PC-9 (cell line): ENCODE results near the gene FBXO2. TPM values are rescaled to one million over a fixed set of nuclear protein-coding genes. Genes with fewer than 3 reads are reported as not detected.

Experiments used
- BruUV-seq: library from RNA; stranded (reverse); fragments of 400-500 nt; replicated peaks from 2 replicates; lab custom pipeline; 2021; lab: Mats Ljungman, UMichigan
- CTCF ChIA-PET: fragments of 300-600 bp; sonication (Branson Sonifier 250); formaldehyde crosslinking; loops from one replicate; lab custom pipeline; 2022; ENCODE audit warnings: antibody characterized with exemption; lab: Charles Lee
- POLR2A ChIA-PET: fragments of 300-600 bp; sonication (Branson Sonifier 250); formaldehyde crosslinking; loops from one replicate; lab custom pipeline; 2022; ENCODE audit warnings: antibody characterized with exemption; ENCODE audit not compliant: unreplicated experiment; lab: Charles Lee
- DNase-seq, 2 experiments: peaks; one replicate each; pipeline versions ENCODE4 v3.0.0 to v3.0.0-alpha.2; 2015 to 2022; ENCODE audit warnings: mixed read lengths in 1 of 2
- H2AFZ ChIP-seq: fragments of 200-600 bp; sonication (generic); 2 replicates; pipeline ENCODE4 v1.8.1; 2017; ENCODE audit warnings: antibody characterized with exemption
- H3F3A ChIP-seq: fragments of 200-600 bp; sonication (generic); 2 replicates; pipeline ENCODE4 v1.8.1; 2017; ENCODE audit warnings: antibody characterized with exemption, mild to moderate bottlenecking, low read depth; ENCODE audit not compliant: insufficient read depth
- H3K27ac ChIP-seq: fragments of 200-600 bp; sonication (generic); 2 replicates; pipeline ENCODE4 v1.6.1; 2016; ENCODE audit warnings: mixed run types
- H3K27me3 ChIP-seq: fragments of 200-600 bp; sonication (generic); 2 replicates; pipeline ENCODE4 v1.6.1; 2016; ENCODE audit warnings: low read depth, mixed run types; ENCODE audit not compliant: insufficient read depth
- H3K36me3 ChIP-seq: fragments of 200-600 bp; sonication (generic); 2 replicates; pipeline ENCODE4 v1.6.1; 2016; ENCODE audit warnings: low read depth, mixed run types
- H3K4me1 ChIP-seq: fragments of 200-600 bp; sonication (generic); replicated peaks from 2 replicates; pipeline ENCODE4 v1.6.1; 2016; ENCODE audit warnings: mixed run types; ENCODE audit not compliant: insufficient read depth
- H3K4me2 ChIP-seq: fragments of 200-600 bp; sonication (generic); 2 replicates; pipeline ENCODE4 v1.6.1; 2017; ENCODE audit warnings: mixed run types
- H3K4me3 ChIP-seq: fragments of 200-600 bp; sonication (generic); 2 replicates; pipeline ENCODE4 v1.6.1; 2016; ENCODE audit warnings: mixed run types
- H3K79me2 ChIP-seq: fragments of 200-600 bp; sonication (generic); 2 replicates; pipeline ENCODE4 v1.6.1; 2017; ENCODE audit warnings: low read depth, mixed run types
- H3K9me2 ChIP-seq: fragments of 200-600 bp; sonication (generic); 2 replicates; pipeline ENCODE4 v1.8.1; 2017; ENCODE audit warnings: mild to moderate bottlenecking; ENCODE audit not compliant: insufficient read depth
- H3K9me3 ChIP-seq: fragments of 200-600 bp; sonication (generic); 2 replicates; pipeline ENCODE4 v1.8.1; 2016; ENCODE audit warnings: low read depth; ENCODE audit not compliant: insufficient read depth
- H4K20me1 ChIP-seq: fragments of 200-600 bp; sonication (generic); 2 replicates; pipeline ENCODE4 v1.8.1; 2017; ENCODE audit not compliant: insufficient read depth
- EZH2 ChIP-seq: fragments of 200-600 bp; sonication (generic); IDR thresholded peaks from 2 replicates; pipeline ENCODE4 v1.8.0; 2017; ENCODE audit warnings: antibody characterized with exemption, low read depth
- intact Hi-C: fragments of 100-400 bp; cut with micrococcal nuclease; formaldehyde crosslinking; loops from one replicate; pipeline ENCODE4 v1.10.0; 2022; ENCODE audit not compliant: unreplicated experiment
- total RNA-seq: library from RNA; stranded (reverse); gene quantifications from 2 replicates; pipeline ENCODE4 v1.2.3, GENCODE V29; 2021
- TF ChIP-seq, protein P1 (sequence below): fragments of 200-600 bp; sonication (generic); conservative IDR thresholded peaks from 2 replicates; pipeline ENCODE4 v1.6.1; 2017; ENCODE audit warnings: mixed run types, antibody characterized with exemption, mild to moderate bottlenecking, moderate library complexity

FBXO2 gene
- total RNA-seq, 1 experiment from 2014 or later: 40.3 TPM

GRCh38 chr1:11622398-11622797, 31.8 kb downstream of the FBXO2 start:
- CTCF ChIA-PET: no interaction called here
- no peaks in the 10 kb centered on the region for H3K79me2 ChIP-seq
- H2AFZ ChIP-seq: no peak overlapping the region
- intact Hi-C loops: no loop called here
- no peaks in the 10 kb centered on the region for H3K4me1 ChIP-seq
- no peaks in the 10 kb centered on the region for H3K9me2 ChIP-seq
- no peak overlapping the region for H3K4me2 ChIP-seq
- H3K27me3 ChIP-seq: peaks cover 91% of the 10 kb centered on the region
- no peaks in the 10 kb centered on the region for H4K20me1 ChIP-seq
- no peaks in the 10 kb centered on the region for H3K36me3 ChIP-seq
- H3K9me3 ChIP-seq: no peaks in the 10 kb centered on the region
- POLR2A ChIA-PET: interaction anchor here (0.6 kb wide), 1 partner anchor 15 kb away, joined by 3 read pairs; no protein-coding TSS in a partner anchor
- no peaks in the 10 kb centered on the region for H3F3A ChIP-seq
- H3K27ac ChIP-seq: no peak overlapping the region
- no peak for TF ChIP-seq EZH2
- TF ChIP-seq, protein P1, sequence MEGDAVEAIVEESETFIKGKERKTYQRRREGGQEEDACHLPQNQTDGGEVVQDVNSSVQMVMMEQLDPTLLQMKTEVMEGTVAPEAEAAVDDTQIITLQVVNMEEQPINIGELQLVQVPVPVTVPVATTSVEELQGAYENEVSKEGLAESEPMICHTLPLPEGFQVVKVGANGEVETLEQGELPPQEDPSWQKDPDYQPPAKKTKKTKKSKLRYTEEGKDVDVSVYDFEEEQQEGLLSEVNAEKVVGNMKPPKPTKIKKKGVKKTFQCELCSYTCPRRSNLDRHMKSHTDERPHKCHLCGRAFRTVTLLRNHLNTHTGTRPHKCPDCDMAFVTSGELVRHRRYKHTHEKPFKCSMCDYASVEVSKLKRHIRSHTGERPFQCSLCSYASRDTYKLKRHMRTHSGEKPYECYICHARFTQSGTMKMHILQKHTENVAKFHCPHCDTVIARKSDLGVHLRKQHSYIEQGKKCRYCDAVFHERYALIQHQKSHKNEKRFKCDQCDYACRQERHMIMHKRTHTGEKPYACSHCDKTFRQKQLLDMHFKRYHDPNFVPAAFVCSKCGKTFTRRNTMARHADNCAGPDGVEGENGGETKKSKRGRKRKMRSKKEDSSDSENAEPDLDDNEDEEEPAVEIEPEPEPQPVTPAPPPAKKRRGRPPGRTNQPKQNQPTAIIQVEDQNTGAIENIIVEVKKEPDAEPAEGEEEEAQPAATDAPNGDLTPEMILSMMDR: no peak
- no peak overlapping the region for H3K4me3 ChIP-seq
- no TSS peak for BruUV-seq
- DNase-seq: no peak

- POLR2A ChIA-PET: no interaction called here
- DNase-seq: no peak
- Histone ChIP-seq H3K4me1 (no peaks in the 10 kb centered on the region), H3K4me3 (no peak overlapping the region), H3K79me2 (no peaks in the 10 kb centered on the region), H3K27ac (no peak overlapping the region), H4K20me1 (no peaks in the 10 kb centered on the region), H3K9me2 (no peaks in the 10 kb centered on the region), H3K27me3 (peaks cover 91% of the 10 kb centered on the region), H3F3A (no peaks in the 10 kb centered on the region), H3K36me3 (no peaks in the 10 kb centered on the region), H3K4me2 (no peak overlapping the region), H3K9me3 (no peaks in the 10 kb centered on the region), H2AFZ (no peak overlapping the region)
- BruUV-seq: no TSS peak
- intact Hi-C loops: no loop called here
- CTCF ChIA-PET: no interaction called here
- TF ChIP-seq, protein P1: no peak
- TF ChIP-seq EZH2: no peak
These were observed 33.3 kb downstream of the FBXO2 start for GRCh38 chr1:11620924-11621323.

DNA sequence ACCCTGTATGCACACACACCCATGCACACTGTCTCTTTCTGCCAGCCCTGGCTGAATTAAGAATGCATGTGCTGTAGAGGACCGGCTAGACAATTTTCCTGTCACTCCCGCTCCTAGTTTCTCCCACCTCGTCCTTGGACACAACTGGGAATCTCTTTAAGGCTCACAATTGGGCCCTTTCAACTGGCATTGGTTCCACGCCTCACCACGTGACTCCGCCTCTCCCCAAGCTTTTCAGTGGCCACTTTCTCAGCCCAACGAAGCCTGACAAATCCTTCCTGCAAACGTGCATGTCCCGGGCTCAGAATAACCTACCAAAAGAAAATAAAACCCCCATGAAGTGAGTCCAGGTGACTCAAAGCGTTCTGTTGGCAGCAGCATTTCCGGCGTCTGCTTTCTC, 33.8 kb downstream of the FBXO2 start:
- DNase-seq: no peak
- ChIA-PET POLR2A (no interaction called here), CTCF (no interaction called here)
- Histone ChIP-seq H3K9me2 (no peaks in the 10 kb centered on the region), H3K4me3 (no peak overlapping the region), H3K36me3 (no peaks in the 10 kb centered on the region), H4K20me1 (no peaks in the 10 kb centered on the region), H3K79me2 (no peaks in the 10 kb centered on the region), H3F3A (no peaks in the 10 kb centered on the region), H3K27me3 (peaks cover 91% of the 10 kb centered on the region), H3K9me3 (no peaks in the 10 kb centered on the region), H3K27ac (no peak overlapping the region), H3K4me1 (no peaks in the 10 kb centered on the region), H3K4me2 (no peak overlapping the region), H2AFZ (no peak overlapping the region)
- no peak for TF ChIP-seq EZH2
- TF ChIP-seq, protein P1: no peak
- intact Hi-C loops: no loop called here
- BruUV-seq: no TSS peak
